LNCaP clone FGC (cell line): Measurements from ENCODE around the gene NKPD1.

Experiments used
- DNase-seq: peaks from one replicate; pipeline ENCODE4 v3.0.0-alpha.2; 2011; ENCODE audit warnings: low read depth
- H3K4me3 ChIP-seq: 2 replicates; pipeline ENCODE4 v1.5.1; 2011; ENCODE audit warnings: mild to moderate bottlenecking, low read depth, low read length, control low read depth
- TF ChIP-seq, protein P1 (sequence below): IDR thresholded peaks from 2 replicates; pipeline ENCODE4 v1.5.1; 2012; ENCODE audit warnings: mild to moderate bottlenecking; ENCODE audit not compliant: control insufficient read depth, insufficient read depth; ENCODE audit errors: extremely low read depth

NKPD1 gene

DNA sequence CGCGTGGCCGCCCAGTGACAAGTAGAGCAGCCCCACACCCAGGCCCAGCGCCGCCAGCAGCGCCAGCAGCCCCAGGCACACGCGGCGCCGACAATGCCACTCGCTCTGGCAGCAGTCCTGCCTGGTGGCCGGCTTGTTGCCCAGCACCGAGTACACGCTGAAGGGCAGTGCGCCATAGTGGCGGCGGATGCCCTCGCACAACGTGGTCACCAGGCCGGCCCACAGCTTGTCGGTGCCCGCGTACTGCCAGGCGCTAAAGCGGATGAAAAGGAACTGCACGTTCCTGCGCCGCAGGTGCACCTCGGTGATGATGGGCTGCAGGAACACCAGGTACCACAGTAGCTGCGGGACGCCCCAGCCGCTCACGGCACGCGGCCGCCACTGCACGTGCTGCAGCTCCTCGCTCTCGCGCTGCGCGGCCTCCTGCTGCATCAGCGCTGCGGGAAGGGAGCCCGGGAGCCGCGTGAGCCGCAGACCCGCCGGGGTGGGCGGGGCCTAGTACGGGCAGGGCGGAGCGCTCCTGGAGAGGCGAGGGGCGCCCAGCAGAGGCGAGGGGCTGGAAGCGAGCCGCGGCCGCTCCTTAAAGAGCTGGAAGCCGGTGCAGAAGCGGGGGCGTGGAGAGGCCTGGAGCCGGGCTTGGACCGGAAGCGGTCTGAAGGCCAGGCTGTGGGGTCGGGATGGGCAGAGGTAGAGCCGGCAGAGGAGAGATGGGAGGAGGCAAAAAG lies 7.3 kb downstream of the NKPD1 start:
- H3K4me3 ChIP-seq: no peak overlapping the region
- no peak for DNase-seq

DNA sequence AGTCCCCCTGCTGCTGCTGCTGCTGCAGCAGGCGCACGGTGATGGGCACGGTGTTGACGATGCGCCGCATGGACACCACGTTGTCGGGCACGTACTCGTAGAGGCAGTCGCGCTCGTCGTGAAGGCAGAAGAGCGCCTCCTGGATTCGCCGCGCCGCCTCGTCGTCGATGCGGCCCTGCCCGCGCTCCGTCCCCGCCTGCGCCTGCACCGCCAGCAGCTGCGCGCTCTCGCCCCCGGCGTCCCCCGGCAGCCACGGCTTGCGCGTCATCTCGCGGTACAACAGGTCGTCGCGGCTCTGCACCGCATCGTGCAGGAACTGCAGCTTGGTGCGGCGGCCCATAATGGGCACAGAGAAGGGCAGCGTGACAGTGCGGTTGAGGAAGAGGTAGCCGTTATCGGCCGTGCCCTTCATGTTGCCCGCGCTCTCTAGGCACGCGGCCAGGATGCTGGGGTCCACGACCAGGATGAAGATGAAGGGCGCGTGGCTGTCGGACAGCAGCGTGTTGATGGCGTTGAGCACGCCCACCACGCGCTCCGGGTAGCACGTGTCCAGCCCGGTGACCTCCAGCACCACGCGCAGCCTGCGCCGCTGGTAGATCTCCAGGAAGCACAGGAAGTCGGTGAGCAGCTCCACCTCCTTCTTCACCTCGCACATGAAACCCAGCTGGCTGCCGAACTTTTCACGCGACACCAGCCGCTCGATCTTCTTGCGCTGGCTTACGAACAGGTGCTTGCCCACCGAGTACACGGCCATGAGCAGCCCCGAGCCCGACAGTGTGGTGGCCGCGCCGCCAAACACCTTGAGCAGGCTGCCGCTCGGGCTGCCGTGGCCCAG lies 8.1 kb downstream of the NKPD1 start:
- H3K4me3 ChIP-seq: no peak overlapping the region
- DNase-seq: no peak
- TF ChIP-seq, protein P1, sequence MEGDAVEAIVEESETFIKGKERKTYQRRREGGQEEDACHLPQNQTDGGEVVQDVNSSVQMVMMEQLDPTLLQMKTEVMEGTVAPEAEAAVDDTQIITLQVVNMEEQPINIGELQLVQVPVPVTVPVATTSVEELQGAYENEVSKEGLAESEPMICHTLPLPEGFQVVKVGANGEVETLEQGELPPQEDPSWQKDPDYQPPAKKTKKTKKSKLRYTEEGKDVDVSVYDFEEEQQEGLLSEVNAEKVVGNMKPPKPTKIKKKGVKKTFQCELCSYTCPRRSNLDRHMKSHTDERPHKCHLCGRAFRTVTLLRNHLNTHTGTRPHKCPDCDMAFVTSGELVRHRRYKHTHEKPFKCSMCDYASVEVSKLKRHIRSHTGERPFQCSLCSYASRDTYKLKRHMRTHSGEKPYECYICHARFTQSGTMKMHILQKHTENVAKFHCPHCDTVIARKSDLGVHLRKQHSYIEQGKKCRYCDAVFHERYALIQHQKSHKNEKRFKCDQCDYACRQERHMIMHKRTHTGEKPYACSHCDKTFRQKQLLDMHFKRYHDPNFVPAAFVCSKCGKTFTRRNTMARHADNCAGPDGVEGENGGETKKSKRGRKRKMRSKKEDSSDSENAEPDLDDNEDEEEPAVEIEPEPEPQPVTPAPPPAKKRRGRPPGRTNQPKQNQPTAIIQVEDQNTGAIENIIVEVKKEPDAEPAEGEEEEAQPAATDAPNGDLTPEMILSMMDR: no peak

More for the DNA sequence above, 7.3 kb downstream of the NKPD1 start:
- TF ChIP-seq, protein P1: no peak

DNA sequence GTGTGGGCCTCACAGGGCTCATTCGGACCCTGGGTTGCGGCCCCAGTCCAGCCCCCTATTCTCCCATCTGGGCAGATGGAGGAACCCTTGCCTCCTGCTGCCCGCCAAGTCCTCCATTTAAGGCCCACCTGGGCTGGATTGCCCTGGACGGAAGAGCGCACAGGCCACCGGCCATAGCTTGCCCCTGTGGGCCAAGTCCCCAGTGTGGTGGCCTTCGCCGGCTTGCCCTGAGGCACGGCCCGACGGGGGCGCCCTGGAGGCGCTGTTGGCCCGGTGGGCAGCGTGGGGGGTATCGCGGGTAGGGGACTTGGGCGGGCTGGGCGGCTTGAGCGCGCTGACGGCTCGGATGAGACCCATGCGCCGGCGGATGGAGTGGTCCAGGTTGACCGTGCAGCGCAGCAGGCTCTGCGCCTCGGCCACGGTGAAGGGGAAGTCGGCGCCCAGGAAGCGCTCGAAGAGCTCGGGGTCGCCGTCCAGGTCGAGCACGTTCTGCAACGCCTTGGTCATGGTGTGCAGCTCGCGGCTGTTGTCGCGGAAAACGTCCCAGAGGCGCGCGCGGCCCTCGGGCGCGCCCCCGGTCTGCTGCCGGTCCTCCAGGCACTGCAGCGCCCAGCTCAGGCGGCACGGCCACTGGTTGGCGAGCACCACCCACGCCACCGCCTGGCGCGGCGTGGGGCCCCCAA lies 8.8 kb downstream of the NKPD1 start:
- DNase-seq: no peak
- TF ChIP-seq, protein P1: no peak
- H3K4me3 ChIP-seq: no peak overlapping the region

DNA sequence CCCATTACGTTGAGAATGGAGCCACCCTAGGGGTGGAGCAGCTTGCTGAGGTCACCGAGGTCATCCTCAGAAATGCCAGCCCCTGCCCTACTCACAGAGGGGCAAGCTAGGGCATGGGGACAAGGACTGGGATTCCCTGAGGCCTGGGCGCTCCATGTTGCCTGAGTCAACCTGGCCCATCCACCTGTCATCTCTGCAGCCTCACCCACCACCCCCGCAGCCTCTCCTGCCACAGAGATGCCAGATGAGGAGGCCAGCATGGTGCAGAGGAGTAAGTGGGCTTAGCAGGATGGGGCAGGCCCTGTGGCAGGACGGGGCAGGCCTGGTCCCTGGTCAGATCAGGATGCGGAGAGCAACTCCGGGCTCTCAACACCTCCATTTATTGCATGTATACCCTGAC lies 9.5 kb downstream of the NKPD1 start:
- no peak overlapping the region for H3K4me3 ChIP-seq
- no peak for DNase-seq
- TF ChIP-seq, protein P1: no peak

DNA sequence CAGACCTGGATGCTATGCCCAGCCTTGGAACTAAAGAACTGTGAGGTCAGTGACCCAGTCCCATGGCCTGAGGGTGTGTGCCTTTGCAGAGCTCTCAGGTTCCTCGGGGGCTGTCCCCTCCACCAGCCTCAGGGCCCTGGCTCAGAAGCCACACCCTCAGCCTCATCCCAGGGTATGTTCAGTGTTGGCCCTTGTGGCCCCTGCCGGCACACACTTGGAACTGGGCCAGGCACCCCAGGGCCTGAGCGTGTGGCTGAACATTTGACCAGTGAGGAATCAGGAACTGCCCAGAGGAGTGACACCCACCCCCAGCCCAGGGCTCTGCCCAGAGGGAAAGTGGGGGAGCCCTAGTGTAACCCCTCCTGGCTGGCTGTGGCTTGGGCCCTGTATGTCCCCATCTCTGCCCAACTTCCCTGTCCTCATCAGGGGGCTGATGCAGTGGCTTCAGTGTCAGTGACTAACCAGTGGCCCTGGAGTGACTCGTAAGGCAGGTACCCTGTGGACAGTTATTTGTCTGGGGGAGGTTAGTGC lies 10.0 kb downstream of the NKPD1 start:
- no peak for DNase-seq
- H3K4me3 ChIP-seq: no peak overlapping the region
- TF ChIP-seq, protein P1: no peak

DNA sequence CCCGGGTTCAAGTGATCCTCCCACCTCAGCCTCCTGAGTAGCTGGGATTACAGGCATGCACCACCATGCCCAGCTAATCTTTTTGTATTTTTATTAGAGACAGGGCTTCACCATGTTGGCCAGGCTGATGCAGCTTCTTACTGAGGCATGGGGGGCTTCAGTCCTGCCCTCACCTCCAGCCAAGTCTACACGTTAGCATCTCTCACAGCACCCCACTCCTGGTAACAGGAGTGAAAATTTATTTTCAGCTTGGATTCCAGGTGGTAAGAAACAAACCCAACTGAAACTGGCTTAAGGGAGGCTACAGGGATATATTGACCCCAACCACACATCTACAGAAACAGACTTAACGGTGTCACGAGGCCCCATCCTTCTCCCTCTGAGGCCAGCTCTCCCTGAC lies 10.6 kb downstream of the NKPD1 start:
- TF ChIP-seq, protein P1: no peak
- no peak overlapping the region for H3K4me3 ChIP-seq
- DNase-seq: no peak
